ENCODE data around the gene MEGF8.

DNA sequence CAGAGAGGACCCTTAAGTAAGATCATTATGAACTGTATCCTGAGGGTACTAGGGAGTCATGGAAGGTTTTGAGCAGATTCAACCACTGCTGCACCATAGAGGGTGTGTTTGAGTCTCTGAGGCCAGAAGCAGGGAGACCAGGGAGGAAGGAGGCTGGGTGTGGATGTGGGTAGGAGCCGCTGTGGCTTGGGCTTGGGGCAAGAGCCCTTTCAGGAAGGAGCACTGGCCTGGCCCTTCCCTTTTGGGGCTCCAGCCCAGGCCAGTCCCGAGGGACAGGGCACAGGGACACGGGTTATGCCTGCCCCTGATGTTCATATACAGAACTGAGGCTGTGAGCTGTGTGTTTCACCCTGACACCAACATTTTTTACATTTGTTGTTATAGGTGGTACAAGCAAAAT lies 49.2 kb upstream of the MEGF8 start:
- no peak for TF ChIP-seq PTBP1 (IDR thresholded peaks at IDR 0.05; ENCODE audit: low read depth, low read length, poor library complexity, severe bottlenecking)
- no peak for TF ChIP-seq SOX5 (CRISPR knock-in tag; IDR thresholded peaks at IDR 0.05; ENCODE audit: borderline replicate concordance)
- TF ChIP-seq JUND (CRISPR knock-in tag; IDR thresholded peaks at IDR 0.05): no peak
- no peak for TF ChIP-seq ZMAT3 (CRISPR knock-in tag; conservative IDR thresholded peaks at IDR 0.05)
- TF ChIP-seq, protein P1, sequence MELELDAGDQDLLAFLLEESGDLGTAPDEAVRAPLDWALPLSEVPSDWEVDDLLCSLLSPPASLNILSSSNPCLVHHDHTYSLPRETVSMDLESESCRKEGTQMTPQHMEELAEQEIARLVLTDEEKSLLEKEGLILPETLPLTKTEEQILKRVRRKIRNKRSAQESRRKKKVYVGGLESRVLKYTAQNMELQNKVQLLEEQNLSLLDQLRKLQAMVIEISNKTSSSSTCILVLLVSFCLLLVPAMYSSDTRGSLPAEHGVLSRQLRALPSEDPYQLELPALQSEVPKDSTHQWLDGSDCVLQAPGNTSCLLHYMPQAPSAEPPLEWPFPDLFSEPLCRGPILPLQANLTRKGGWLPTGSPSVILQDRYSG (CRISPR knock-in tag; IDR thresholded peaks at IDR 0.05): no peak
